A549 (cell line): Measurements from ENCODE around the gene ENOX2. TPM values are rescaled to one million over a fixed set of nuclear protein-coding genes. Genes with fewer than 3 reads are reported as not detected.

ENCODE experiments used
- ATAC-seq, 2 experiments: fragments of 200-7000 bp in 1 of 2; fragments of >200 bp in 1 of 2; cut with Nextera tagmentation in 1 of 2; cut with Tn5 transposase in 1 of 2; 3 replicates each; pipeline versions ENCODE4 v1.8.0 to v1.9.1; 2018 to 2020; ENCODE audit warnings: mild to moderate bottlenecking in 1 of 2, moderate library complexity in 1 of 2
- CTCF ChIA-PET: fragments of 300-600 bp; sonication (Branson Sonifier 250); formaldehyde crosslinking; extraction: SDS; loops from one replicate; lab custom pipeline; 2021; ENCODE audit warnings: antibody characterized with exemption, inconsistent platforms; lab: Yijun Ruan, JAX
- POLR2A ChIA-PET: fragments of 350-600 bp; formaldehyde crosslinking; extraction: SDS; loops from one replicate; lab custom pipeline; 2021; ENCODE audit warnings: antibody characterized with exemption, inconsistent platforms; lab: Yijun Ruan, JAX
- DNase-seq, 2 experiments: peaks; one replicate each; pipeline versions ENCODE4 v3.0.0 to v3.0.0-alpha.2; 2011 to 2016; ENCODE audit warnings: low read depth in 1 of 2, low spot score in 1 of 2
- FAIRE-seq: peaks from 2 replicates; lab custom pipeline; 2011; peaks lifted over from hg19 to GRCh38; lab: Jason Lieb, UNC
- H3K27ac ChIP-seq, 2 experiments: fragments of >200 bp; sonication (Bioruptor Twin); formaldehyde crosslinking; 3 replicates each; pipeline ENCODE4 v1.5.1; 2016 to 2017
- H3K4me1 ChIP-seq: fragments of >200 bp; sonication (Bioruptor Twin); formaldehyde crosslinking; 3 replicates; pipeline ENCODE4 v1.6.1; 2016
- H3K4me2 ChIP-seq: fragments of >200 bp; sonication (Bioruptor Twin); formaldehyde crosslinking; 3 replicates; pipeline ENCODE4 v1.6.1; 2016
- H3K4me3 ChIP-seq: fragments of >200 bp; sonication (Bioruptor Twin); formaldehyde crosslinking; 3 replicates; pipeline ENCODE4 v1.5.1; 2016
- H3K9me3 ChIP-seq: fragments of >200 bp; sonication (Bioruptor Twin); formaldehyde crosslinking; 3 replicates; pipeline ENCODE4 v1.6.1; 2016
- CBX2 ChIP-seq: fragments of 200-600 bp; sonication (generic); IDR thresholded peaks from 2 replicates; pipeline ENCODE4 v1.6.1; 2016; ENCODE audit warnings: low read depth, mild to moderate bottlenecking, borderline replicate concordance
- EP300 ChIP-seq, 2 experiments: fragments of >200 bp; sonication (Bioruptor Twin); formaldehyde crosslinking; IDR thresholded peaks; 2 replicates in 1 of 2; 3 replicates in 1 of 2; pipeline ENCODE4 v1.6.1; 2016 to 2017
- FOSL2 ChIP-seq, 2 experiments: fragments of 450-650 bp in 1 of 2; fragments of >200 bp in 1 of 2; sonication (Bioruptor Twin) in 1 of 2; formaldehyde crosslinking; IDR thresholded peaks; 2 replicates each; pipeline versions ENCODE4 v1.5.0 to v1.6.1; 2016 to 2020; ENCODE audit warnings: mild to moderate bottlenecking in 1 of 2, moderate library complexity in 1 of 2
- FOXS1 ChIP-seq: fragments of 250-450 bp; sonication (Bioruptor Pico); IDR thresholded peaks from 2 replicates; pipeline ENCODE4 v1.5.0; 2020; ENCODE audit warnings: mild to moderate bottlenecking, moderate library complexity
- GATA3 ChIP-seq: IDR thresholded peaks from 2 replicates; pipeline ENCODE4 v1.6.1; 2012; ENCODE audit warnings: borderline replicate concordance
- HDAC2 ChIP-seq: fragments of 200-600 bp; sonication (generic); IDR thresholded peaks from 2 replicates; pipeline ENCODE4 v1.6.1; 2016
- HOXA7 ChIP-seq: fragments of 250-450 bp; sonication (Bioruptor Pico); IDR thresholded peaks from 2 replicates; pipeline ENCODE4 v1.5.0; 2020; ENCODE audit warnings: mild to moderate bottlenecking, moderate library complexity
- JUNB ChIP-seq: fragments of >200 bp; sonication (Bioruptor Twin); formaldehyde crosslinking; IDR thresholded peaks from 2 replicates; pipeline ENCODE4 v1.6.1; 2016
- MAZ ChIP-seq: fragments of 150-350 bp; IDR thresholded peaks from 2 replicates; pipeline ENCODE4 v1.6.1; 2014; ENCODE audit warnings: antibody characterized with exemption, low read depth, low read length, borderline replicate concordance
- MYC ChIP-seq: IDR thresholded peaks from 2 replicates; pipeline ENCODE4 v1.6.1; 2012; ENCODE audit warnings: mild to moderate bottlenecking, inconsistent platforms, low read length, improper control_type of control experiment, borderline replicate concordance
- NPAS2 ChIP-seq: fragments of 250-450 bp; sonication (Bioruptor Pico); IDR thresholded peaks from 2 replicates; pipeline ENCODE4 v1.8.0; 2022; ENCODE audit warnings: mild to moderate bottlenecking, moderate library complexity, borderline replicate concordance
- POLR2A ChIP-seq: IDR thresholded peaks from 2 replicates; pipeline ENCODE4 v1.6.1; 2012; ENCODE audit warnings: mild to moderate bottlenecking, low read length
- RFX5 ChIP-seq: fragments of 450-650 bp; IDR thresholded peaks from 2 replicates; pipeline ENCODE4 v1.7.1; 2014; ENCODE audit warnings: antibody characterized with exemption, mild to moderate bottlenecking, moderate library complexity
- TFCP2L1 ChIP-seq: fragments of 250-450 bp; sonication (Bioruptor Pico); IDR thresholded peaks from 2 replicates; pipeline ENCODE4 v1.5.0; 2021; ENCODE audit warnings: mild to moderate bottlenecking
- ZC3H11A ChIP-seq: fragments of 450-650 bp; IDR thresholded peaks from 2 replicates; pipeline ENCODE4 v1.6.1; 2014; ENCODE audit warnings: antibody characterized with exemption, mild to moderate bottlenecking
- ZFP36 ChIP-seq: fragments of 450-650 bp; IDR thresholded peaks from 2 replicates; pipeline ENCODE4 v1.6.1; 2014; ENCODE audit warnings: borderline replicate concordance; ENCODE audit not compliant: partially characterized antibody
- ZNF302 ChIP-seq: fragments of 250-450 bp; sonication (Bioruptor Pico); IDR thresholded peaks from 2 replicates; pipeline ENCODE4 v1.9.0; 2021; ENCODE audit warnings: inconsistent platforms, mild to moderate bottlenecking, moderate library complexity
- ZSCAN20 ChIP-seq: fragments of 250-450 bp; sonication (Bioruptor Pico); IDR thresholded peaks from 2 replicates; pipeline ENCODE4 v1.8.0; 2022; ENCODE audit warnings: mild to moderate bottlenecking, moderate library complexity
- WGBS: methylation state at CpG from one replicate; pipeline ENCODE4 v1.1.6; 2017; ENCODE audit errors: missing lambda C conversion rate; 5-methylcytosine and 5-hydroxymethylcytosine counted together
- polyA plus RNA-seq, 4 experiments: library from polyadenylated mRNA; depleted of rRNA in 3 of 4; stranded (reverse); fragments of >200 nt; fragmentation: RNase III in 1 of 4; extraction: RNeasy Plus Mini Kit Qiagen cat#74134 plus additional on column Dnase treatment in 1 of 4; gene quantifications; 2 replicates in 3 of 4; 3 replicates in 1 of 4; pipeline ENCODE4 v1.2.3, GENCODE V29; 2011 to 2017
- TF ChIP-seq, protein P1 (sequence below): fragments of >200 bp; sonication (Bioruptor Twin); formaldehyde crosslinking; IDR thresholded peaks from 2 replicates; pipeline ENCODE4 v1.6.1; 2016
- TF ChIP-seq, protein P2 (sequence below): fragments of 250-450 bp; sonication (Bioruptor Pico); IDR thresholded peaks from 2 replicates; pipeline ENCODE4 v1.5.0; 2020; ENCODE audit warnings: low read depth, mild to moderate bottlenecking, moderate library complexity
- TF ChIP-seq, protein P3 (sequence below): fragments of 150-350 bp; IDR thresholded peaks from 2 replicates; pipeline ENCODE4 v1.6.1; 2014; ENCODE audit warnings: low read depth, mild to moderate bottlenecking, low read length
- TF ChIP-seq, protein P4 (sequence below): IDR thresholded peaks from 2 replicates; pipeline ENCODE4 v1.6.1; 2012; ENCODE audit warnings: low read depth, borderline replicate concordance

Gene ENOX2
- polyA plus RNA-seq, 2 of the 4 experiments (the other 2 are of a cell fraction), result 10.3 to 35.5 TPM

DNA sequence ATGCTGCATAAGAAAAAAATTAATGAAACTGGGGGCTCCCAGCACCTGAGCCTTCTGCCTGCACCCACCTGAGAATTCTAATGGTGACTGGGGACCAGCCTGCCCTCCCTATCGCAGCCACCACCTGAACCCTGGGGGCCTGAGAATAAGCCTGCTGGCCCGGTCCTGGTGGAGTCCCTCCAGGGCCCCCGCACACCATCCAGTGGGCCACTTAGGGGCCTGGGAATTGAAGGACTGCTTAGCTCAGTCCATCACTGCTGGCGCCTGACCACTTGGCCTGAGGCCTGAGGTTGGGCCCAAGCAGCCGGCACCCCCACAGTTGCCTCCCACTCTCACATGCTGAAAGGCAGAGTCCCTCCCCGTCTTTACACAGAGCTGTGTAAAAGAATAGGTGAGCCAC lies 230.8 kb downstream of the ENOX2 start:
- no peak for FAIRE-seq
- POLR2A ChIA-PET, result interaction anchor here (0.7 kb wide), 1 partner anchor 231 kb away, joined by 12 read pairs; the partner anchor contains the start of gene ENOX2
- no peak for DNase-seq
- H3K9me3 ChIP-seq, result no peaks in the 10 kb centered on the region
- H3K4me2 ChIP-seq, result no peak overlapping the region
- 78% methylated on average over 1 of the region's 6 CpGs for WGBS
- no peak for ATAC-seq
- no peak overlapping the region for H3K4me3 ChIP-seq
- no peak for TF ChIP-seq TFCP2L1 (CRISPR knock-in tag)
- no peak for TF ChIP-seq HOXA7 (CRISPR knock-in tag)
- no peak for TF ChIP-seq POLR2A
- TF ChIP-seq, protein P1, sequence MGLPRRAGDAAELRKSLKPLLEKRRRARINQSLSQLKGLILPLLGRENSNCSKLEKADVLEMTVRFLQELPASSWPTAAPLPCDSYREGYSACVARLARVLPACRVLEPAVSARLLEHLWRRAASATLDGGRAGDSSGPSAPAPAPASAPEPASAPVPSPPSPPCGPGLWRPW, result no peak
- TF ChIP-seq NPAS2 (CRISPR knock-in tag), result no peak
- no peak for TF ChIP-seq JUNB
- TF ChIP-seq EP300 (IDR thresholded peaks at IDR 0.05), result no peak
- no peak for TF ChIP-seq RFX5
- no peak for TF ChIP-seq ZC3H11A
- TF ChIP-seq, protein P2, sequence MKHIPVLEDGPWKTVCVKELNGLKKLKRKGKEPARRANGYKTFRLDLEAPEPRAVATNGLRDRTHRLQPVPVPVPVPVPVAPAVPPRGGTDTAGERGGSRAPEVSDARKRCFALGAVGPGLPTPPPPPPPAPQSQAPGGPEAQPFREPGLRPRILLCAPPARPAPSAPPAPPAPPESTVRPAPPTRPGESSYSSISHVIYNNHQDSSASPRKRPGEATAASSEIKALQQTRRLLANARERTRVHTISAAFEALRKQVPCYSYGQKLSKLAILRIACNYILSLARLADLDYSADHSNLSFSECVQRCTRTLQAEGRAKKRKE (CRISPR knock-in tag), result no peak
- TF ChIP-seq MYC, result no peak
- TF ChIP-seq FOSL2 (IDR thresholded peaks at IDR 0.05), result no peak
- TF ChIP-seq FOSL2 (CRISPR knock-in tag; IDR thresholded peaks at IDR 0.05), result no peak
- TF ChIP-seq ZFP36, result no peak
- TF ChIP-seq ZNF302 (CRISPR knock-in tag), result no peak
- no peak for TF ChIP-seq FOXS1 (CRISPR knock-in tag)
- TF ChIP-seq, all 56 proteins: peak for 0
- CTCF ChIA-PET, result interaction anchor here (1.2 to 1.7 kb wide), 3 partner anchors 9 to 245 kb away, joined by 3 to 7 read pairs (median 3); no protein-coding TSS in a partner anchor
- 0 out of 3 replicates have a peak, but pooled peaks cover 8% of the 10 kb centered on the region for H3K4me1 ChIP-seq
- no peak overlapping the region for H3K27ac ChIP-seq

DNA sequence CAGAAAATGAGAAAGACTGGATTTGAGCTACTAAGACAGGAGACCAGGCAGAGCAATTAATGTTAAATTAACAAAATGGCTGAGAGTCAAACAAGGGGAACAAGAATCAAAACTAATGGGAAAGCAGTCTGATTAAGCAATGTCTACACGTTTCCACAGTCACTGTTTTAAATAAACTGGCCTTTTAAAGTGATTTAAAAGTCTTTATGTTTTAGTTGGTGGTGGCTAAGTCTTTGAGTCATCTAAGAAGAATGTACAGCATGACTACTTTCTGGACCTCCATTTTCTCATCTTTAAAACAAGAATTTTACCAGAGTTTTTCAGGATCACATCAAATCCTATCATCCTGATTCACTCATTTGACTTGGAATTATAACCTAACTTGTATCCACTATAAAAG lies 233.8 kb downstream of the ENOX2 start:
- H3K4me2 ChIP-seq, result no peak overlapping the region
- no peaks in the 10 kb centered on the region for H3K9me3 ChIP-seq
- TF ChIP-seq CBX2 (no peak), NPAS2 (CRISPR knock-in tag) (no peak), HOXA7 (CRISPR knock-in tag) (no peak), MAZ (no peak), HDAC2 (no peak), TFCP2L1 (CRISPR knock-in tag) (no peak)
- TF ChIP-seq, protein P3, sequence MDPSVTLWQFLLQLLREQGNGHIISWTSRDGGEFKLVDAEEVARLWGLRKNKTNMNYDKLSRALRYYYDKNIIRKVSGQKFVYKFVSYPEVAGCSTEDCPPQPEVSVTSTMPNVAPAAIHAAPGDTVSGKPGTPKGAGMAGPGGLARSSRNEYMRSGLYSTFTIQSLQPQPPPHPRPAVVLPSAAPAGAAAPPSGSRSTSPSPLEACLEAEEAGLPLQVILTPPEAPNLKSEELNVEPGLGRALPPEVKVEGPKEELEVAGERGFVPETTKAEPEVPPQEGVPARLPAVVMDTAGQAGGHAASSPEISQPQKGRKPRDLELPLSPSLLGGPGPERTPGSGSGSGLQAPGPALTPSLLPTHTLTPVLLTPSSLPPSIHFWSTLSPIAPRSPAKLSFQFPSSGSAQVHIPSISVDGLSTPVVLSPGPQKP, result no peak
- no peak for DNase-seq
- 50% methylated on average over 1 of the region's 1 CpG for WGBS
- CTCF ChIA-PET, result no interaction called here
- POLR2A ChIA-PET, result no interaction called here
- ATAC-seq, result no peak
- FAIRE-seq, result peak; percentile 89
- no peaks in the 10 kb centered on the region for H3K4me1 ChIP-seq
- H3K4me3 ChIP-seq, result no peak overlapping the region
- no peak overlapping the region for H3K27ac ChIP-seq

DNA sequence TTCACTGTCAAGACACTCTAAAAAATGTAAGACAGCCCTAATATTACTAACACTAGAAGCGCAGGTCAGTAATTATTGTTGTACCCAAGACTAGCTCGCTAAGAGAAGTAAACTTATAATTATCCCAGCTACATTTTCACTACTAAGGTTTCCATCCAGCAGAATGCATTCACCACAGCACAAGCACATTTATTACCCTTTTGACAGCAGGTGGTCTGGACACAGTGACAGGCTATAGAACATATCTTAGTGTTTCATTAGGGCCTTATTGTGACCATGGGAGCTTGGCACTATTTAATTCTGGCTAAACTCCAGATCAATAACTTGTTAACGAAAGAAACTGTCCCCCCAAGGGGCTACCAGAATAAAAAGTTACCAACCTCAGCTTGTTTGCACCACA lies 237.7 kb downstream of the ENOX2 start:
- TF ChIP-seq, protein P4, sequence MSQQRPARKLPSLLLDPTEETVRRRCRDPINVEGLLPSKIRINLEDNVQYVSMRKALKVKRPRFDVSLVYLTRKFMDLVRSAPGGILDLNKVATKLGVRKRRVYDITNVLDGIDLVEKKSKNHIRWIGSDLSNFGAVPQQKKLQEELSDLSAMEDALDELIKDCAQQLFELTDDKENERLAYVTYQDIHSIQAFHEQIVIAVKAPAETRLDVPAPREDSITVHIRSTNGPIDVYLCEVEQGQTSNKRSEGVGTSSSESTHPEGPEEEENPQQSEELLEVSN, result no peak
- no peak for TF ChIP-seq EP300 (IDR thresholded peaks at IDR 0.05)
- TF ChIP-seq ZSCAN20, result no peak
- TF ChIP-seq GATA3, result no peak
- DNase-seq (no peak), ATAC-seq (no peak), FAIRE-seq (peak; percentile 39)
- no peak overlapping the region for H3K27ac ChIP-seq
- no peak overlapping the region for H3K4me3 ChIP-seq
- CTCF ChIA-PET, result no interaction called here
- POLR2A ChIA-PET, result no interaction called here
- H3K9me3 ChIP-seq, result no peaks in the 10 kb centered on the region
- no peaks in the 10 kb centered on the region for H3K4me1 ChIP-seq
- WGBS, result 81% methylated on average over 3 of the region's 3 CpGs
- no peak overlapping the region for H3K4me2 ChIP-seq
